ENCODE measurements around the gene HAUS8.

The HAUS8 gene

DNA sequence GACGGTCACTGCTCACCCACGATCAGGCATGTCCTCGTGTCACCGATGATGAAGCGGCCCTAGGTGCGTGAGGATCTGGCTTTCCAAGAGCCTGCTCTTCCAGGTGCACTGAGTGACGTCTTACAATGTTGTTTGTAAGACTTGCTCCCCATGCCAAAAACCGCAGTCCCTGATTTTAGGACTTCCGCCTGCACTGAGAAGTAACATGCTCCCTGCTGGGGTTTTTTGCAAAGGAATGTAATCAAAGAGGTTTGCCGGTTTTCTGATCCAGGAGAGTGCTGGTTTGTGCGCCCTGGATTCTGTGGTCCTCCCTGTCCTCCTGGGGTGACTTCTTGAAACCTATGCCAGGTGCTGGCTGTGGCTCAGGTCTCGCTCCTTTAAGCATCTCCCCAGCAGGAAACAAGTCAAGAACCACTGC, 39.2 kb upstream of the HAUS8 start:
- TF ChIP-seq, protein P1, sequence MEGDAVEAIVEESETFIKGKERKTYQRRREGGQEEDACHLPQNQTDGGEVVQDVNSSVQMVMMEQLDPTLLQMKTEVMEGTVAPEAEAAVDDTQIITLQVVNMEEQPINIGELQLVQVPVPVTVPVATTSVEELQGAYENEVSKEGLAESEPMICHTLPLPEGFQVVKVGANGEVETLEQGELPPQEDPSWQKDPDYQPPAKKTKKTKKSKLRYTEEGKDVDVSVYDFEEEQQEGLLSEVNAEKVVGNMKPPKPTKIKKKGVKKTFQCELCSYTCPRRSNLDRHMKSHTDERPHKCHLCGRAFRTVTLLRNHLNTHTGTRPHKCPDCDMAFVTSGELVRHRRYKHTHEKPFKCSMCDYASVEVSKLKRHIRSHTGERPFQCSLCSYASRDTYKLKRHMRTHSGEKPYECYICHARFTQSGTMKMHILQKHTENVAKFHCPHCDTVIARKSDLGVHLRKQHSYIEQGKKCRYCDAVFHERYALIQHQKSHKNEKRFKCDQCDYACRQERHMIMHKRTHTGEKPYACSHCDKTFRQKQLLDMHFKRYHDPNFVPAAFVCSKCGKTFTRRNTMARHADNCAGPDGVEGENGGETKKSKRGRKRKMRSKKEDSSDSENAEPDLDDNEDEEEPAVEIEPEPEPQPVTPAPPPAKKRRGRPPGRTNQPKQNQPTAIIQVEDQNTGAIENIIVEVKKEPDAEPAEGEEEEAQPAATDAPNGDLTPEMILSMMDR (IDR thresholded peaks at IDR 0.05; ENCODE audit: low read depth, low read length, missing control alignments): no peak
- H3K4me3 ChIP-seq (replicated peaks; ENCODE audit: low read depth, low read length): no peak overlapping the region
- no peak for DNase-seq (ENCODE audit: extremely low read depth, low read depth)

DNA sequence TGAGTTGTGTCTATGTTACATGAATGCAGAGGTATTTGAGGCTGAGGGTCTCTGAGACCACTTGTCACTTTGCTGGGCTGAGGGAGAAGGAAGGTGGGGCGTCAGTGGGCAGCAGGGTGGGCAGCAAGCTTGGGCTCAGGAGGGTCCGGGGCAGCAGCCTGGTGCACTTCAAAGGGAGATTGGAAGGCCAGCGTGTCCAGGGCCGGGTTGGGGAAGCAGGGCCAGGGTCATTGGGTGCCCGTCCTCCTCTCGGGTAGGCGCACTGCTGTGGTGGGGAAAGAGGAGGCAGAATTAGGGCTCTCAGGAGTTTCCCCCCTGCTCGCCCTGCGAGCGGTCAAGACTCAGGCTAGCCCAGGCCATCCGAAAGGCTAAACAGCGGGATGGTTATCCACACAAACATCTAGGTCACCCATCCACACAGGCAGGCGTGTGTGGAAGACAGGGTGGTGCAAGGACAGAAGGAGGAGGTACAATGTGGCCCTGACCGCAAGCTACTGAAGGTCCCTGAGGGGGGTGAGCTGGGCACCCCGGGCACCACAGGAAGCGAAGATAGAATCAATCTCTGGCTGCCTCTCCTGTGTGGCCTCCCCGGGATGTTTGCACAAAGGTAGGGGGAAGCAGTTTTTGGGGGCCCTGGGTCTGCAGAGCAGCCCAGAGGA, 38.0 kb upstream of the HAUS8 start:
- TF ChIP-seq, protein P1 (IDR thresholded peaks at IDR 0.05; ENCODE audit: low read depth, low read length, missing control alignments): no peak
- H3K4me3 ChIP-seq (replicated peaks; ENCODE audit: low read depth, low read length): no peak overlapping the region
- DNase-seq (ENCODE audit: extremely low read depth, low read depth): no peak

DNA sequence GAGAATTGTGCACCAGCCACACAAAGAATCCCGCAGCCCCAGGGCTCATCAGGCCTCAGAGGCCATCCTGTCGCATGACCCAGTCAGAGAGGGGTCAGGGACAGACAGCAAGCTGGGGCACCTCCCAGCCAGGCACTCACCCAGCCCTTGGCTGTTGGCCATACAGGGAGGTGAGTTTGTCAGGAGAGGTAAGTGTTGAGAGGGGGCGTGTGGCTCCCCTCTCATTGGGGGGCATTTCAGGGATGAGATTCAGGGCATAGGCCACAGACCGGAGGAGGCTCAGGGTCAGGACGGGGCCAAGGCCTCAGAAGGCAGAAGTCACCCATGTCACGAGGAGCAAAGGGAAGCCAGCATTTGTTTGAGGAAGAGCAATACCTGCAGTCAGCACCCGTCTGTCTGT, 37.4 kb upstream of the HAUS8 start:
- no peak overlapping the region for H3K4me3 ChIP-seq (replicated peaks; ENCODE audit: low read depth, low read length)
- TF ChIP-seq, protein P1 (IDR thresholded peaks at IDR 0.05; ENCODE audit: low read depth, low read length, missing control alignments): no peak
- no peak for DNase-seq (ENCODE audit: extremely low read depth, low read depth)

DNA sequence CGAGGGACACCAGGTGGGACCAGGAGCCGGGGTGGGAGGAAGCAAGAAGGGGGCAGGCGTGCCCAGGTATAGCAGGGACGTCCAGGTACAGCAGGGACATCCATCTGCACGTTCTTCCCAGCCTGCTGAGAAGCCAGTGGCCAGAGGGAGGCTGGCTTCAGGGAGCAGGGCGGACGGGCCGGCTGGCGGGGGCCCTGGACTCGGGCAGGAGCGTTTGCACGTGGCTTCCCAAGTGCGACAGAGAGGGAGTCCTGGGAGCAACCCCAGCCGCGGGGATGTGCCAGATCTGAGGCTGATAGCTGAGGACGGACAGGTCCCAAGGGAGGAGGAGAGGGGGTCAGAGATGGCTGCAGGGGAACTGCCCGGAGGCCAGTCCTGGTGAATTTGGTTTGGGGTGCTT, 37.0 kb upstream of the HAUS8 start:
- TF ChIP-seq, protein P1 (IDR thresholded peaks at IDR 0.05; ENCODE audit: low read depth, low read length, missing control alignments): no peak
- H3K4me3 ChIP-seq (replicated peaks; ENCODE audit: low read depth, low read length): no peak overlapping the region
- DNase-seq (ENCODE audit: extremely low read depth, low read depth): no peak

DNA sequence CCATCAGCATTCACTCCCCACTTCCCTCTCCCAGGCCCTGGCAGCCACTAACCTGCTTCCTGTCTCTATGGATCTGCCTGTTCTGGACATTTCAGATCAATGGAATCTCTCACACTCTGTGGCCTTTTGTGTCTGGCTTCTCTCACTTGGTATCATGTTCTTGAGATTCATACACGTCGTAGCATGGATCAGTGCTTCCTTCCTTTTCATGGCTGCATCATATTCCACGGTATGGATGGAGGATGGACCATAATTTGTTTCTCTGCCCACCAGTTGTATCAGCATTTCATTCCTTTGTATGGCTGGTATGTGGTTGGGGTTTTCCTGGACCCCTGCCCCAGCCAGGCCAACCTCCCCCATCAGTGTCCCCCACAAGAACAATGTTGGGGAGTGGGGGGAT, 36.5 kb upstream of the HAUS8 start:
- no peak for DNase-seq (ENCODE audit: extremely low read depth, low read depth)
- no peak overlapping the region for H3K4me3 ChIP-seq (replicated peaks; ENCODE audit: low read depth, low read length)
- TF ChIP-seq, protein P1 (IDR thresholded peaks at IDR 0.05; ENCODE audit: low read depth, low read length, missing control alignments): no peak

DNA sequence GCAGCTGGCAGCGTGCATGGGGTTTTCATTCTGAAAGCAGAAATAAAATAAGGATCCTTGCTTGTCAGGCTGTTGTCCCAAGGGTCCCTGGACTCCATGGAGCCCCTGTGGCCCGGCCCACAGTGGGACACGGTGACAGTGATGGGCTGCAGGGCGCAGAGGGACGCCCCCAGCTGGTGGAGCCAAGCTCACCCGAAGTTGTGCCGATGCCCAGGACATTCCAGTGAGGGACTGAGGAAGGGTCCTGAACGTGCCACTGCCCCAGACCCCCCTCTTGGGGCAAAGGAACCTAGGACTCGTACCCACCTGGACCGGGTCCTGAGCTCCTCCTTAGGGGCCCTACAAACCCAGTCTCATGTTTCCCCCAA, 35.3 kb upstream of the HAUS8 start:
- no peak for DNase-seq (ENCODE audit: extremely low read depth, low read depth)
- TF ChIP-seq, protein P1 (IDR thresholded peaks at IDR 0.05; ENCODE audit: low read depth, low read length, missing control alignments): no peak
- no peak overlapping the region for H3K4me3 ChIP-seq (replicated peaks; ENCODE audit: low read depth, low read length)
